DOHH2 (cell line): ENCODE results near the gene USP31.

Source experiments
- EZH2phosphoT487 ChIP-seq: fragments of 200-600 bp; sonication (generic); IDR thresholded peaks from 2 replicates; pipeline ENCODE4 v1.6.1; 2017; ENCODE audit warnings: borderline replicate concordance, mild to moderate bottlenecking, antibody characterized with exemption, low read length, moderate library complexity, mixed read lengths
- TF ChIP-seq, protein P1 (sequence below): fragments of 200-600 bp; sonication (generic); IDR thresholded peaks from one replicate; pipeline ENCODE4 v1.5.1; 2014; ENCODE audit warnings: antibody characterized with exemption, mild to moderate bottlenecking, low read depth, low read length; ENCODE audit not compliant: poor library complexity, severe bottlenecking

GRCh38 chr16:23140107-23140506 lies 9.1 kb downstream of the USP31 start:
- TF ChIP-seq, protein P1, sequence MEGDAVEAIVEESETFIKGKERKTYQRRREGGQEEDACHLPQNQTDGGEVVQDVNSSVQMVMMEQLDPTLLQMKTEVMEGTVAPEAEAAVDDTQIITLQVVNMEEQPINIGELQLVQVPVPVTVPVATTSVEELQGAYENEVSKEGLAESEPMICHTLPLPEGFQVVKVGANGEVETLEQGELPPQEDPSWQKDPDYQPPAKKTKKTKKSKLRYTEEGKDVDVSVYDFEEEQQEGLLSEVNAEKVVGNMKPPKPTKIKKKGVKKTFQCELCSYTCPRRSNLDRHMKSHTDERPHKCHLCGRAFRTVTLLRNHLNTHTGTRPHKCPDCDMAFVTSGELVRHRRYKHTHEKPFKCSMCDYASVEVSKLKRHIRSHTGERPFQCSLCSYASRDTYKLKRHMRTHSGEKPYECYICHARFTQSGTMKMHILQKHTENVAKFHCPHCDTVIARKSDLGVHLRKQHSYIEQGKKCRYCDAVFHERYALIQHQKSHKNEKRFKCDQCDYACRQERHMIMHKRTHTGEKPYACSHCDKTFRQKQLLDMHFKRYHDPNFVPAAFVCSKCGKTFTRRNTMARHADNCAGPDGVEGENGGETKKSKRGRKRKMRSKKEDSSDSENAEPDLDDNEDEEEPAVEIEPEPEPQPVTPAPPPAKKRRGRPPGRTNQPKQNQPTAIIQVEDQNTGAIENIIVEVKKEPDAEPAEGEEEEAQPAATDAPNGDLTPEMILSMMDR = no peak
- TF ChIP-seq EZH2phosphoT487 = no peak
